Right forelimb (tissue), 1 donor: Measurements from ENCODE around the gene ANAPC15.

Experiments used
- DNase-seq: peaks from one replicate; pipeline ENCODE4 v3.0.0-alpha.2; 2018

The ANAPC15 gene

DNA sequence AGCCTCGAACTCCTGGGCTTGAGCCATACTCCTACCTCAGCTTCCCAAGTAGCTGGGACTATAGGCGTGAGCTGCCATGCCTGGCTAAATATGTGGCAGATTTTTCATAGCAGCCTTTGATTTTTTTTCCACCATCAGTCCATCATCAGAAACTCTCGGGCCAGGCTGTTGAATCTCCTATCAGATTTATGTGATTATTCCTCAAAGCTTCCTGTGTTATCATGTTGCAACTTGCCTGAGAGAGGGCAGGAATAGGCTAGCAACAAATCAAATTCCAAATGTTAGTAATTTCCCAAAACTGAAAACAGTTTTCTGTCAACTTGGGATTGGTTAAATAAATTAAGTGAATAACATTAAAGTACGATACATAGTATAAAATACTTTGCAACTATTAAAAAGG lies 28.4 kb downstream of the ANAPC15 start:
- no peak for DNase-seq

DNA sequence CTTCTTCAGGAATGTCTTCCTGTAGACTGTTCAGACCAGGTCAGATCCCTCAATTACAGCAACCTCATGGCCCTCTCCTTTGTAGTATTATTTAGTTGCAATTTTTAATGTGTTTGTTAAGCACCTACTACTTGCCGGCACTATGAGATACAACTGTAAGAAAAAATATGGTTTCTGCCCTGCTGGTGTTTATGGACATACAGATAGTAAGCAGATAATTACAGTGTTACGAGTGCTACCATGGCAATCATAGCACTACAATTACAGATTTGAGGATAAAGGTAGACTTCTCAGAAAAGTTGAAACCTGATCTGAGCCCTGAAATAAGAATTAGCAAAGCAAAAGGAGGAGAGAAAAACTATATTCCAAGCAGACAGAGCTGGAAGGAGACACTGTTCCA lies 29.1 kb downstream of the ANAPC15 start:
- DNase-seq: no peak

GRCh38 chr11:72081821-72082453 lies 30.6 kb downstream of the ANAPC15 start:
- no peak for DNase-seq

DNA sequence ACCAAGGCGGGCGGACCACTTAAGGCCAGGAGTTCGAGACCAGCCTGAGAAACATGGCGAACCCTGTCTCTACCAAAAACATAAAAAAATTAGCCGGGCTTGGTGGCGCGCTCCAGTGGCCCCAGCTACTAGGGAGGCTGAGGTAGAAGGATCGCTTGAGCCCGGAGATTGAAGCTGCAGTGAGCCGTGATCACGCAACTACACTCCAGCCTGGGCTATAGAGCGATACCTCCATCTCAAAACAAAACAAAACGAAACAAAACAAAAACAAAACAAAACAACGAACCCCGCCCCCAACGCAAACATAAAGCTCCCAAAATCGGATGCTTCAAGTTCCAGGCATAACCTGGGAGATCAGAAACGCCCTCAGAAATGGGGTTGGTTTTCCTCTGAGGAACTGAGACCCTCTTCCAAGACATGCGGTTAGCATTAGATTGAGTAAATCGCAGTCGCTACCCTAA lies 31.3 kb downstream of the ANAPC15 start:
- DNase-seq: no peak

DNA sequence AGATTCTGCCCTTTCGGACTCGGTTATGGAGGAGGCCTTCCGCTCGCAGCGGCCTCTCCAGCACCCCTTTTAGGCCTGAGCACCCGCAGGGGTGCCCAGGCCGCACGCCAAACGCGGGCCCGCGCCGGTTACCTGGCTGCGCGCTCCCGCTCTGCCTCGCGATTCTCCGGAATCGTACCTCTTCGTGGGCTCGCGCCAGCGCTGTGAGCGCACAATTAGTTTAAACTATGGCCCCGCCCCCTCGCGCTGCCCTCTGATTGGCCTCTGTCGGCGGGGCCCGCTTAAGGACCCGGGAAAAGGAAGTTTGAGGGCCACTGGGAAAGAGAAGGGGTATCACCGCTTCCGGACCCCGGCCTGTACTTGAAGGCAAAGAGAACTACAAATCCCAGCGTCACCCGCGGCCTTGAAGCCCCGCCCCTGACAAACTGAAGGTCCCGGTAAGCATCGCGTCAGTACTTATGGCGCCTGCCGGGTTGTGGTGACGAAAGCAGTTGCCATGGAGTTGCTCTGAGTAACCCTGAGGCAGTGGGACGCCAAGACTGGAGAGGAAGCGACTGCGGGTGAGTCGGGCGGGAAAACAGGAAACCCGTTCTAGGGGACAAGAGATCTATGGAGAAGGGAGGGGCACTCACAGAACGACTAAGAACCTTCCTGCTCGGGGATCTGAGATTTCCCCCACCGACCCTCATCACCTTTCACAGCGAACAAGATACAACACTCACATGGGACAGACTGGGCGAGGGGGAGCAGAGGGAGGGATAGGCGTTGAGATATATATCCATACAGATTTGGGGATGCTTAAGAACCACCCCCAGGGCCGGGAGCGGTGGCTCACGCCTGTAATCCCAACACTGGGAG lies 31.9 kb downstream of the ANAPC15 start, which contains the start of the genes LRRC51 and NUMA1:
Gene LRRC51, plus strand, starts transcription at position 525 of the 858 bp plus-strand sequence. CDS start 8,234 bp downstream, outside the sequence.
Gene NUMA1, minus strand, starts transcription at position 217 of the 858 bp plus-strand sequence. CDS start 44,599 bp downstream, outside the sequence.
- DNase-seq: peak; percentile 99

DNA sequence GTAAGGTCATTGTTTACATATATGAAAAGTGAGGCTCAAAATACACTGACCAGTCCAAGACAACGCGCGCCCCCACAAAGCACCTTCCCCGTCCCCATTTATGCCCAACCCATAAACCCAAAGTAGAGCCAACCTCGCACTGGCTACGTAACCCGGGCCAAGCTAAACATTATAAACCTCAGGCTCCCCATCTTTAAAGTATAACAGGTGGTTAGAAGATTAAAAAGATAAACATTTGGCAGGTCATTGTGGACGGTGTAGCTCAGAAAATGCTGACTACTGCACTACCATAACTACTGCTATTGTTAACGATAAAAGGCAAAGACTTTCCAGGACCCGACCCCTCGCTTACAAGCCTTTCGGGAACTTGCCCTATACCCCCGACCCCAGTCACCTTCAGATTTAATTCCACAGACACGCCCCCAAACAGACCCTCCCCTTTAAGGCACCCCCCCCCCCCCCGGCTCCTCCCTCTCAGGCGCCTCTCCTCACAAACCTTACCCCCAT lies 32.6 kb downstream of the ANAPC15 start:
- no peak for DNase-seq

- DNase-seq: no peak
Measured at GRCh38 chr11:72078477-72078876, 34.0 kb downstream of the ANAPC15 start.

GRCh38 chr11:72075756-72076155 lies 36.7 kb downstream of the ANAPC15 start:
- DNase-seq: no peak

DNA sequence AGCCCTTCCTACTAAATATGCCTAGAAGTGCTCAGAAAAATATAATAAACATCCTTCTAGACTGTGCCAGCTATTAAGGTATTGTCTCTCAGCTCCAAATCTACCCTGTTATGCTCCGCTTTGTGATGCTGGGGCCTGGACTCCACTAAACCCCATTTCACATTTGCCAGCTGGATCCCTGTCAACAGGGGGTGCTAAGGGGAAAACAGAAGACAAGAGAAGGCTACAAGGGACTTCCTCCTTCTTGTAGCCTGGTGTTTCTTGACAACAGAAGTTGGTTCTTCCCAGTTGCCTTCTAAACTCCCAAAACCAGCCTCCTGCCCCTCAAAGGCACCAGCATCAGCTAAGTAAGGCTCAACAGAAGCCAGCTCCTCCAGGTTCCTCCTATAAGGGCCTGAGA lies 37.4 kb downstream of the ANAPC15 start:
- DNase-seq: no peak

DNA sequence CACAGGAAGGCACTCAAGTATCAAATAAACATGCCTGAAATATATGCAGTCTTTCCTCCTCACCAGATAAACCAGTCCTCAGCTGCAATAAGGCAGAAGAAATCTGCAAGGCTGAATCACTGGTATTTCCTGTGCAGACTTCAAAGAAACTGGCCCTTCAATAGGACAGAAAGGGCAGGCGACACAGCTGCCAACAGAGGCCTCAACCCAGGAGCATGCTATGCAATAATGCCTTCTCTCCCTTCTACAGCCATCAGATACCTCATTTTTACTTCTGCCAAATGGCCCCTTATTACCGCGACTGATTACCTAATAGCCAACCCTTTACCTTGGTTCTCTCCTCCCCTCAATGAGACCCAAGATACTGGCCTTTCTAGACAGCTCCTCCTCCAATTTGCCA lies 40.1 kb downstream of the ANAPC15 start:
- no peak for DNase-seq

DNA sequence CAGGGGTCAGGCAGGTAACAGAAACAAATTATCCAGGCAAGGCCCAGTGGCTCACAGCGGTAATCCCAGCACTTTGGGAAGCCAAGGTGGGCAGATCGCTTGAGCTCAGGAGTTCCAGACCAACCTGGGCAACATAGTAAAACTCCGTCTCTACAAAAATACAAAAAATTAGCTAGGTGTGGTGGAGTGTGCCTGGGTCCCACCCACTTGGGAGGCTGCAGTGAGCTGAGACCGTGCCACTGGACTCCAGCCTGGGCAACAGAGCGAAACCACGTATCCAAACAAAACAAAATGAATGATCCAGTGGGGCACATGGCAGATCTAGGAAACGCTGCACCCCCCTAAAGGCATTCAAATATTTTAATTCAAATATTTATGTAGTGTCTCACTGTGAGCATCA lies 42.0 kb downstream of the ANAPC15 start:
- DNase-seq: no peak

DNA sequence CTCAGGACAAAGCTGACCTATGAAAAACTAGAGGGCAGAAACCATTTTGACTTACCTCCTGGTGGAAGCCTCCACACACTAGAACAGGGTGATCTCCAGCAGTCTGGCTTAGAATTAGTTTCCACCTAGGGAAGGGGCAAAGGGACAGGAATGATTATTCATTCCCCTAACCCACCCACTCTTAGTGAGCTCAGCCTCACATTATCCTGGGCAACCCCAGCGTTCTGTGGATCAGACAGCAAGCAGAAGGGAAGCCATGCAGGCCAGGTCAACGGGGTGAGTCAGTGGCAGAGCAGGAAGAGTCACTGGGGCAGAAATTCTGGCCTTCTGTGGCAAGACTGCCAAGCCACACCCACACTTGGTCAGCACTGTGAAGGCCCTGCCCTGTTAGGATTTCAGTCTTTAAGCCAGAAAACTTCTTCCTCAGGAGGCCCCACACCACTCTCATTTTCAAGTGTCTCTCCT lies 42.7 kb downstream of the ANAPC15 start:
- DNase-seq: peak; percentile 57

- no peak for DNase-seq
Measured at GRCh38 chr11:72069200-72069599, 43.3 kb downstream of the ANAPC15 start.

DNA sequence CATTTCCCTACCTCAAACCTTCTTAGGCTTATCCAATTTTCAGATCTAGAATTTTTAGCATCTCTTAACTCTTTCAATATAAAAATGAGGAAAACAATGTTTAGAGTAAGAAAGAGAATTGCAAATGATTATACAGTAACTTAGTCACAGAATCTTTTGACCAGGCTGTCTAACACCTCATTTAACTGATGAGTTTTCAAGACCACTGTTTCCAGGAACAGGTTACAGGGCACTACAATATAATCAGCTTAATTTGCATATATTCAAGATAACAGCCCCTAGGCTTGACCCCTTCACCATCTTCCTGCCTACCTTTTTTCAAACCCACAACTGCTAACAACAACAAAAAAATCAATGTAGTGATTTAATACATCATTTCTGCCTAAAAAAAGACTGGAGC lies 44.8 kb downstream of the ANAPC15 start:
- DNase-seq: no peak

GRCh38 chr11:72067266-72067665 lies 45.2 kb downstream of the ANAPC15 start:
- no peak for DNase-seq

- no peak for DNase-seq
Measured at GRCh38 chr11:72066855-72067254, 45.6 kb downstream of the ANAPC15 start.

GRCh38 chr11:72061739-72062396 lies 50.6 kb downstream of the ANAPC15 start:
- no peak for DNase-seq
